ENCODE results near the gene SLC34A1. TPM values are rescaled to one million over a fixed set of nuclear protein-coding genes. Genes with fewer than 3 reads are reported as not detected.

Gene SLC34A1
- total RNA-seq, 3 donors from 2014 or later (not counting 1 experiment from before 2014, with no cell fraction given) = 0.50 to 0.66 (median 0.63) TPM

DNA sequence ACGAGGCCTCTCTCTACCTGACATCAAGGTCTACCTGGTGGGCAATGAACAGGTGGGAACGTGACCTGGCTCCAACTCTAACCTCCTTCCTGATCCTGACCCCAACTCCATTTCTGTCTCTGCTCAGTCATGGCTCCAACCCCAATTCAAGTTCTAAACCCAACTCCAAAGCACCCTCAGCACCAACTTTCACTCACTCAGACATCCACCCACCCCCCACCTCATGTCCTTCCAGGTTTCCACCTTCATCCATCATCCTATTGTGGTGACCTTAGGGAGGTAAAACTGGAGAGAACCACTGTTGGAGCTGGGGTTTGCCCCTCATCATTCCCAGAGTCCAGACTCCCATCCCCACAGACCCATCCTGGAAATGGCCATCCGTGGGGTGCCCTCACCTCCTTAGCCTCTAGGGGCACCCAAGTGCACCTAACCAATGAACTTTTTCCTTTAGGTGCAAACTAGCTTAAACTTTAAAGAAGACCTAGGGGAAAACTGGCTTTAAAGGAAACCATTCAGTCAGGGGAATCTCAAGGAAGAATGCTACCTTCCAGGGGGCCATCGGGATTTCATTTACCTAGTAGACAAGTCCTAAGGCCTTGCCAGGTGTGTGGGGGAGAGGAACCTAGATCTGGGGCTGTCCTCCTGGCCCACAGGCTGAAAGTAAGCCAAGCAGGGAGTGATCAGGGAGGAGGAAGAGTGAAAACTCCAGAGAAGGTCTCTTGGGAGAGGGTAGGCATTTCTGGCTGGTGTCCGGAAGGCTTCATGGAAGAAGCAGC, 15.2 kb upstream of the SLC34A1 start:
- intact Hi-C loops (cut with micrococcal nuclease) = no loop called here
- DNase-seq (peak in 1 of 2 donors; percentile 65), ATAC-seq (peak in 1 of 3 donors; percentile 79)
- no peaks in the 10 kb centered on the region for H3K27me3 ChIP-seq (ENCODE audit: control insufficient read depth, insufficient read depth, low read length)
- no peaks in the 10 kb centered on the region for H3K9me3 ChIP-seq (ENCODE audit: control insufficient read depth, insufficient read depth, low read length)
- H3K9me3 Mint-ChIP-seq = no peaks in the 10 kb centered on the region
- no peak overlapping the region for H3K4me3 ChIP-seq (ENCODE audit: low read length)
- H3K36me3 Mint-ChIP-seq = no peaks in the 10 kb centered on the region
- peak overlapping the region; percentile 70 to 79 for H3K27ac Mint-ChIP-seq
- H3K36me3 ChIP-seq (ENCODE audit: control insufficient read depth, insufficient read depth, low read length) = peaks cover 71% of the 10 kb centered on the region
- TF ChIP-seq, protein P1, sequence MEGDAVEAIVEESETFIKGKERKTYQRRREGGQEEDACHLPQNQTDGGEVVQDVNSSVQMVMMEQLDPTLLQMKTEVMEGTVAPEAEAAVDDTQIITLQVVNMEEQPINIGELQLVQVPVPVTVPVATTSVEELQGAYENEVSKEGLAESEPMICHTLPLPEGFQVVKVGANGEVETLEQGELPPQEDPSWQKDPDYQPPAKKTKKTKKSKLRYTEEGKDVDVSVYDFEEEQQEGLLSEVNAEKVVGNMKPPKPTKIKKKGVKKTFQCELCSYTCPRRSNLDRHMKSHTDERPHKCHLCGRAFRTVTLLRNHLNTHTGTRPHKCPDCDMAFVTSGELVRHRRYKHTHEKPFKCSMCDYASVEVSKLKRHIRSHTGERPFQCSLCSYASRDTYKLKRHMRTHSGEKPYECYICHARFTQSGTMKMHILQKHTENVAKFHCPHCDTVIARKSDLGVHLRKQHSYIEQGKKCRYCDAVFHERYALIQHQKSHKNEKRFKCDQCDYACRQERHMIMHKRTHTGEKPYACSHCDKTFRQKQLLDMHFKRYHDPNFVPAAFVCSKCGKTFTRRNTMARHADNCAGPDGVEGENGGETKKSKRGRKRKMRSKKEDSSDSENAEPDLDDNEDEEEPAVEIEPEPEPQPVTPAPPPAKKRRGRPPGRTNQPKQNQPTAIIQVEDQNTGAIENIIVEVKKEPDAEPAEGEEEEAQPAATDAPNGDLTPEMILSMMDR (IDR thresholded peaks at IDR 0.05) = peak; percentile 63
- H3K27ac ChIP-seq (ENCODE audit: low read length) = no peak overlapping the region
- H3K4me3 Mint-ChIP-seq = peak overlapping the region; percentile 21
- 80% methylated on average over 5 of the region's 5 CpGs for WGBS (ENCODE audit: insufficient coverage)
- H3K27me3 Mint-ChIP-seq (ENCODE audit: low read depth in 2 of 2) = no peaks in the 10 kb centered on the region
- peaks cover 52% of the 10 kb centered on the region for H3K4me1 ChIP-seq (ENCODE audit: control insufficient read depth, insufficient read depth, low read length)
- peaks cover 22 to 46% of the 10 kb centered on the region in 2 donors for H3K4me1 Mint-ChIP-seq

DNA sequence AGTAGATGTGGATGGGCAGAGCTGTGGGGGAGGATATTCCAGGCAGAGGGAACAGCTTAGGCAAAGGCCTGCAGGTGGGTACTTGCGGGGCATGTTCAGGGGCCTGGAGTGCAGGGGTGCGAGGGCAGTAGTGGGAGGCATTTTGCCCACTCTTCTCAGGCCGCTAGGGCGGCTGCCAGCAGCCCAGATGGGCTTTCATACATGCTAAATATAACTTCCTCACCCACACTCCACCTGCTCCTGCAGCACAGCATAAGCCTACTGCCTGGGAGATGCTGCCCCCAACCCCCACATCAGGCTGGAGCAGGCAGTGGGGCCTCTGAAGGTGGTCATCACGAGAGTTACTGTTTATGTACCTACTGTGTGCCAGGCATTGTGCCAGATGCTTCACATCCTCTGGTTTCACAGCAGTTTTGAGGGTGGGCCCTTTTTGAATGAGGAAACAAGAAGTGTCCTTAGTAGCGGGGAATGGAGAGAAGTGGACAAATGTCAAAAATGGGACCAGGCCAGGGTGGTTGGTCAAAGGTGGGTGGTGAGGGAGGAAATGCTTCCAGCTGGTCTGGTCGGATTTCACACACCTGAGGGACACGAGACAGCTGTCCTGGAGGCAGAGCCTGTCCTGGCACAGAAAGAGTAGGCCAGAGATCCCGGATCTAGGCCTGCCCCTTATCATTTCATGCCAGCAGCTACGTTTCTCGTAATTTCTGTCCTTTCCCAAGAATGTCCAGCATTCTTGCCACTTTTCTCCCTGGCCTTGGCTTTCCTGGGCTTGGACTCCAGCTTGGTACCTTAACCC, 14.4 kb upstream of the SLC34A1 start:
- H3K4me1 Mint-ChIP-seq = peaks cover 22 to 41% of the 10 kb centered on the region in 2 donors

DNA sequence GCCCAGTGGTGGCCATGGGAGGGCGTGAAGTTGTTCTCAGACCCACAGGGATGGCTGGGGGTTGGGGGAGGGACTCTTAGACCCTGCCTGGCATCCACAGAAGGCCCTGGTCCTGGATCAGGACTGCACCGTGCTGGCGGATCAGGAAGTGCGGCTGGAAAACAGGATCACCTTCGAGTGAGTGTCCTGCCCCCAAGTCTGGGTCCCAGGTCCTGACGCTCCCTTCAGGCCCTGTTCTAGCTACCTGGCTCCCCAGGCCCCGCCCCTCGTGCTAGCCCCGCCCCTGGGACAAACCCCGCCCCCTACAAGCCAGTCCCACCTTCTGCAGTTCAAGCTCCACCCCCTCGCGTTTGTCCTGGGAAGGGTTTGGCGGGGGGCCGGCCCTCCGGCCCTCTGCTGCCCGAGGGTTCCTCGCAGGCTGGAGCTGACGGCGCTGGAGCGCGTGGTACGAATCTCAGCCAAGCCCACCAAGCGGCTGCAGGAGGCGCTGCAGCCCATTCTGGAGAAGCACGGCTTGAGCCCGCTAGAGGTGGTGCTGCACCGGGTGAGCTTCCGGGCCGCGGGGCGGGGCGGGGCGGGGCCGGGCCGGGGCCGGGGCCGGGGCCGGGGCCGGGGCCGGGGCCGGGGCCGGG, 13.6 kb upstream of the SLC34A1 start:
- Mint-ChIP-seq H3K4me1 (peaks cover 22 to 41% of the 10 kb centered on the region in 2 donors), H3K9me3 (no peaks in the 10 kb centered on the region), H3K4me3 (peak overlapping the region; percentile 56), H3K27ac (no peak overlapping the region), H3K36me3 (no peaks in the 10 kb centered on the region), H3K27me3 (ENCODE audit: low read depth in 2 of 2) (no peaks in the 10 kb centered on the region)
- WGBS (ENCODE audit: insufficient coverage) = 34% methylated on average over 41 of the region's 42 CpGs
- peaks cover 65% of the 10 kb centered on the region for H3K36me3 ChIP-seq (ENCODE audit: control insufficient read depth, insufficient read depth, low read length)
- ATAC-seq (peak in 1 of 3 donors; percentile 90), DNase-seq (peak in 1 of 2 donors; percentile 75)
- H3K4me3 ChIP-seq (ENCODE audit: low read length) = peak overlapping the region; percentile 21
- H3K27me3 ChIP-seq (ENCODE audit: control insufficient read depth, insufficient read depth, low read length) = no peaks in the 10 kb centered on the region
- TF ChIP-seq, protein P1 (IDR thresholded peaks at IDR 0.05) = no peak
- H3K9me3 ChIP-seq (ENCODE audit: control insufficient read depth, insufficient read depth, low read length) = no peaks in the 10 kb centered on the region
- intact Hi-C loops (cut with micrococcal nuclease) = no loop called here
- H3K27ac ChIP-seq (ENCODE audit: low read length) = no peak overlapping the region
- peaks cover 47% of the 10 kb centered on the region for H3K4me1 ChIP-seq (ENCODE audit: control insufficient read depth, insufficient read depth, low read length)

More for the DNA sequence above, 14.4 kb upstream of the SLC34A1 start:
- no peaks in the 10 kb centered on the region for H3K9me3 ChIP-seq (ENCODE audit: control insufficient read depth, insufficient read depth, low read length)
- intact Hi-C loops (cut with micrococcal nuclease) = no loop called here
- H3K36me3 Mint-ChIP-seq = no peaks in the 10 kb centered on the region
- H3K27me3 Mint-ChIP-seq (ENCODE audit: low read depth in 2 of 2) = no peaks in the 10 kb centered on the region
- WGBS (ENCODE audit: insufficient coverage) = 88% methylated on average over 11 of the region's 11 CpGs
- H3K4me3 Mint-ChIP-seq = no peak overlapping the region
- H3K27me3 ChIP-seq (ENCODE audit: control insufficient read depth, insufficient read depth, low read length) = no peaks in the 10 kb centered on the region
- peaks cover 47% of the 10 kb centered on the region for H3K4me1 ChIP-seq (ENCODE audit: control insufficient read depth, insufficient read depth, low read length)
- no peak overlapping the region for H3K27ac ChIP-seq (ENCODE audit: low read length)
- no peak for ATAC-seq
- TF ChIP-seq, protein P1 (IDR thresholded peaks at IDR 0.05) = no peak
- H3K36me3 ChIP-seq (ENCODE audit: control insufficient read depth, insufficient read depth, low read length) = peaks cover 69% of the 10 kb centered on the region
- H3K4me3 ChIP-seq (ENCODE audit: low read length) = no peak overlapping the region
- H3K9me3 Mint-ChIP-seq = no peaks in the 10 kb centered on the region
- peak overlapping the region; percentile 70 to 79 for H3K27ac Mint-ChIP-seq
- DNase-seq = no peak
